Measurements from ENCODE around the gene PLVAP. TPM values are rescaled to one million over a fixed set of nuclear protein-coding genes. Genes with fewer than 3 reads are reported as not detected.
A peak's percentile ranks its signal among the peaks of the same experiment; 100 is the strongest.

PLVAP gene
- total and polyA plus RNA-seq, 2 donors (not counting 3 experiments of a cell fraction or from before 2014, with no cell fraction given) = 5.7 to 16.9 TPM

DNA sequence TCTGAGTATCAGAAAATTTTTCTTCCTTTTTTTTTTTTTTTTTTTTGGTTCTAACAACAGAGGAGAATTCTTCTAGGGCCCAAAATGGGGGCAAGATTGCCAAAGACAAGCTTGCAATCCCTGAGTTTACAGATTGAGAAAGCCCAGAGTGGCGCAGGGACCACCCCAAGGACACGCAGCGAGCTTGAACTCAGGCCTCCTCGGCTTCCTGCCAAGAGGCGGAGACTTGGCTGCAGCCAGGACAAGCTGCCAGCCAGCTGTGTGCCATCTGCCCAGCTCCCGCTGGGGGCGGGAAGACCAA lies 72.0 kb downstream of the PLVAP start:
- Histone ChIP-seq H3K9me1 (replicated peaks; ENCODE audit: control insufficient read depth, extremely low read depth, insufficient read depth, low read length) (no peaks in the 10 kb centered on the region), H3K4me3 (replicated peaks in 1 of 3; ENCODE audit: insufficient read depth in 1 of 3, low read depth in 1 of 3, low read length in 3 of 3) (peak overlapping the region in 1 of 3 experiments; percentile 2), H4K20me1 (replicated peaks; ENCODE audit: control insufficient read depth, extremely low read depth, insufficient read depth, low read length) (no peaks in the 10 kb centered on the region), H3K27me3 (ENCODE audit: control insufficient read depth in 2 of 2, insufficient read depth in 2 of 2, low read length in 2 of 2) (no peaks in the 10 kb centered on the region), H2AFZ (ENCODE audit: low read depth, low read length) (no peak overlapping the region), H3K4me2 (ENCODE audit: insufficient read depth, low read length) (peak overlapping the region; percentile 81), H3K9ac (replicated peaks; ENCODE audit: extremely low read depth, insufficient read depth, low read length) (no peak overlapping the region), H3K36me3 (ENCODE audit: control insufficient read depth in 2 of 2, extremely low read depth in 1 of 2, insufficient read depth in 2 of 2, low read length in 2 of 2) (no peaks in the 10 kb centered on the region), H3K79me2 (ENCODE audit: control insufficient read depth, insufficient read depth, low read length) (peaks cover 8% of the 10 kb centered on the region), H3K9me3 (replicated peaks; ENCODE audit: control insufficient read depth, insufficient read depth, low read length) (no peaks in the 10 kb centered on the region), H3K27ac (ENCODE audit: insufficient read depth, low read depth, low read length) (no peak overlapping the region), H3K4me1 (ENCODE audit: control insufficient read depth, extremely low read depth, insufficient read depth, low read length) (peaks cover 11% of the 10 kb centered on the region)
- ChIA-PET CTCF (interaction anchor here (0.6 to 3.3 kb wide), 16 partner anchors 8 to 114 kb away, joined by 3 to 70 read pairs (median 4); partner anchors contain the start of genes ANO8 and USE1), POLR2A (interaction anchor here (0.5 to 1.1 kb wide), 4 partner anchors 12 to 129 kb away, joined by 3 to 8 read pairs (median 4); no protein-coding TSS in a partner anchor)
- DNase-seq (ENCODE audit: low read depth, low spot score) = no peak
- BruUV-seq (replicated peaks) = no TSS peak
- dilution Hi-C loops (cut with MboI; ENCODE audit: extremely low pct_ligation_motif_present, low sequenced_read_pairs) (no loop called here), intact Hi-C loops (cut with micrococcal nuclease) (loop anchor here (1.0 kb wide), 1 partner anchor 13 kb away; no protein-coding TSS in a partner anchor)
- TF ChIP-seq JUN (IDR thresholded peaks at IDR 0.05; ENCODE audit: borderline replicate concordance, insufficient read depth, insufficient read length, low read depth) = no peak
- TF ChIP-seq FOS (IDR thresholded peaks at IDR 0.05; ENCODE audit: borderline replicate concordance, insufficient read depth, low read length) = no peak
- no peak for TF ChIP-seq POLR2A (IDR thresholded peaks at IDR 0.05; ENCODE audit: low read depth, low read length)
- TF ChIP-seq MAX (IDR thresholded peaks at IDR 0.05; ENCODE audit: insufficient read depth, insufficient read length) = no peak
- no peak for TF ChIP-seq MYC (IDR thresholded peaks at IDR 0.05; ENCODE audit: low read depth, low read length)
- FAIRE-seq = no peak

- H3K27ac ChIP-seq (ENCODE audit: insufficient read depth, low read depth, low read length) = no peak overlapping the region
- H3K4me2 ChIP-seq (ENCODE audit: insufficient read depth, low read length) = peak overlapping the region; percentile 81
- BruUV-seq (replicated peaks) = no TSS peak
- H3K27me3 ChIP-seq (ENCODE audit: control insufficient read depth in 2 of 2, insufficient read depth in 2 of 2, low read length in 2 of 2) = no peaks in the 10 kb centered on the region
- H3K9me3 ChIP-seq (replicated peaks; ENCODE audit: control insufficient read depth, insufficient read depth, low read length) = no peaks in the 10 kb centered on the region
- no peak overlapping the region for H3K9ac ChIP-seq (replicated peaks; ENCODE audit: extremely low read depth, insufficient read depth, low read length)
- H3K79me2 ChIP-seq (ENCODE audit: control insufficient read depth, insufficient read depth, low read length) = peaks cover 2% of the 10 kb centered on the region
- ChIA-PET CTCF (interaction anchor here (0.6 to 3.3 kb wide), 16 partner anchors 8 to 115 kb away, joined by 3 to 70 read pairs (median 4); partner anchors contain the start of genes ANO8 and USE1), POLR2A (interaction anchor here (0.5 to 1.1 kb wide), 4 partner anchors 12 to 129 kb away, joined by 3 to 8 read pairs (median 4); no protein-coding TSS in a partner anchor)
- peaks cover 9% of the 10 kb centered on the region for H3K4me1 ChIP-seq (ENCODE audit: control insufficient read depth, extremely low read depth, insufficient read depth, low read length)
- no peaks in the 10 kb centered on the region for H3K9me1 ChIP-seq (replicated peaks; ENCODE audit: control insufficient read depth, extremely low read depth, insufficient read depth, low read length)
- TF ChIP-seq CTCF (IDR thresholded peaks at IDR 0.05; ENCODE audit: extremely low read depth in 1 of 2, insufficient read depth in 1 of 2, low read depth in 1 of 2, low read length in 2 of 2) (no peak), EZH2 (IDR thresholded peaks at IDR 0.05; ENCODE audit: borderline replicate concordance, low read depth, low read length, severe bottlenecking) (no peak), JUN (IDR thresholded peaks at IDR 0.05; ENCODE audit: borderline replicate concordance, insufficient read depth, insufficient read length, low read depth) (no peak), MAX (IDR thresholded peaks at IDR 0.05; ENCODE audit: insufficient read depth, insufficient read length) (no peak), POLR2A (IDR thresholded peaks at IDR 0.05; ENCODE audit: low read depth, low read length) (no peak)
- no peaks in the 10 kb centered on the region for H4K20me1 ChIP-seq (replicated peaks; ENCODE audit: control insufficient read depth, extremely low read depth, insufficient read depth, low read length)
- intact Hi-C loops (cut with micrococcal nuclease) (loop anchor here (1.0 kb wide), 1 partner anchor 12 kb away; no protein-coding TSS in a partner anchor), dilution Hi-C loops (cut with MboI; ENCODE audit: extremely low pct_ligation_motif_present, low sequenced_read_pairs) (no loop called here)
- no peak overlapping the region for H2AFZ ChIP-seq (ENCODE audit: low read depth, low read length)
- H3K36me3 ChIP-seq (ENCODE audit: control insufficient read depth in 2 of 2, extremely low read depth in 1 of 2, insufficient read depth in 2 of 2, low read length in 2 of 2) = no peaks in the 10 kb centered on the region
- DNase-seq (ENCODE audit: low read depth, low spot score) = no peak
- no peak for FAIRE-seq
- no peak overlapping the region for H3K4me3 ChIP-seq (replicated peaks in 1 of 3; ENCODE audit: insufficient read depth in 1 of 3, low read depth in 1 of 3, low read length in 3 of 3)
Observed at GRCh38 chr19:17304386-17305215, 72.5 kb downstream of the PLVAP start.

Measured in endothelial cell of umbilical vein (primary cell).